ENCODE measurements around the gene RNASE3.
"Not testable (repeated sequence)": the region's sequence is repeated elsewhere in the genome, so short reads cannot be mapped to it uniquely, and the experiment has no call there.

RNASE3 gene

DNA sequence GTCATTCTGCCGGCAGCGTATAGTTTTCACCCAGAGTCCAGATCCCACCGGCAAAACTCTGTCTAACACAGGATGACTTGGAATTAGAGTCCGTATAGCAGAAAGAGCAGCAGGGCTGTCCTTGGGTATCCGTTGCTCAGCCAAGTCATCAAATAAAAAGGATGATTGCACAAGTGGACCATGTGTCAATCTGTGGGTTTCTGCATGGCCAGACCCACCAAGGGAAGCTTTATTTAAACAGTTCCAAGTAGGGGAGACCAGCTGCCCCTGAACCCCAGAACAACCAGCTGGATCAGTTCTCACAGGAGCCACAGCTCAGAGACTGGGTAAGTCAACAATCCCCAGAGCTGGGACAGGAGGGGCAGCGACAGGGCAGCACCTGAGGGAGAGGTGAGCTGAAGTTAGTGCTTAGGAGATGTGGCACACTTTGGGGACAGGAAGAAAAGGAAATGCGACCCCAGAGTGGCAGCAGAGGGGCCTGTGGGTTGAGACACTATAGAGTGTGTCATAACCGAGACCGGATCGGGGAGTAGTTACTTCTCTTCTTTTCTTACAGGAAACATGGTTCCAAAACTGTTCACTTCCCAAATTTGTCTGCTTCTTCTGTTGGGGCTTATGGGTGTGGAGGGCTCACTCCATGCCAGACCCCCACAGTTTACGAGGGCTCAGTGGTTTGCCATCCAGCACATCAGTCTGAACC lies at the start of gene RNASE3:
Gene RNASE3 (plus strand): TSS at position 260 of the 700 bp plus-strand sequence. CDS start 302 bp downstream, at position 562.
- not testable (repeated sequence) for H3K36me3 Mint-ChIP-seq, H3K27me3 Mint-ChIP-seq, H3K27ac Mint-ChIP-seq, H3K9me3 Mint-ChIP-seq, H3K4me3 Mint-ChIP-seq, H3K4me1 Mint-ChIP-seq

DNA sequence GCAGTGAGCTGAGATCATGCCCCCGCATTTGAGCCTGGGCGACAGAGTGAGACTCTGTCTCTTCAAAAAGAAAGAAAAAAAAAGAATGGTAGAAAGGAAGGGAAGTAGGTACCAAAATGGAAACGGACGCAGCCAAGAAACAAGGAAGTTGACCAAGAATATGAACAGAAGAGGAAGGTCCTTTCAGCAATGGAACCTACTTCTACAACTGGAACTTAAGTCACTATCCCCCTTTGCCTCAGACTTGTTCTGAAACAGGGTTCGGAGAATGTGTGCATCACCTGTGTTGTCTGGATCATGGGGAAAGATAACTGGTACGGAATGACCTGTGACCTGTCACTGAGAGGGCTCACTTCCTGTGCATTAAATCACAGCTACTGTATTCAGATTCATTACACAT lies 44.6 kb upstream of the RNASE3 start:
- no peaks in the 10 kb centered on the region for H3K4me1 Mint-ChIP-seq
- no peak overlapping the region for H3K27ac Mint-ChIP-seq
- H3K4me3 Mint-ChIP-seq, result no peak overlapping the region
- H3K36me3 Mint-ChIP-seq, result no peaks in the 10 kb centered on the region
- no peaks in the 10 kb centered on the region for H3K9me3 Mint-ChIP-seq
- peaks cover 2% of the 10 kb centered on the region for H3K27me3 Mint-ChIP-seq

DNA sequence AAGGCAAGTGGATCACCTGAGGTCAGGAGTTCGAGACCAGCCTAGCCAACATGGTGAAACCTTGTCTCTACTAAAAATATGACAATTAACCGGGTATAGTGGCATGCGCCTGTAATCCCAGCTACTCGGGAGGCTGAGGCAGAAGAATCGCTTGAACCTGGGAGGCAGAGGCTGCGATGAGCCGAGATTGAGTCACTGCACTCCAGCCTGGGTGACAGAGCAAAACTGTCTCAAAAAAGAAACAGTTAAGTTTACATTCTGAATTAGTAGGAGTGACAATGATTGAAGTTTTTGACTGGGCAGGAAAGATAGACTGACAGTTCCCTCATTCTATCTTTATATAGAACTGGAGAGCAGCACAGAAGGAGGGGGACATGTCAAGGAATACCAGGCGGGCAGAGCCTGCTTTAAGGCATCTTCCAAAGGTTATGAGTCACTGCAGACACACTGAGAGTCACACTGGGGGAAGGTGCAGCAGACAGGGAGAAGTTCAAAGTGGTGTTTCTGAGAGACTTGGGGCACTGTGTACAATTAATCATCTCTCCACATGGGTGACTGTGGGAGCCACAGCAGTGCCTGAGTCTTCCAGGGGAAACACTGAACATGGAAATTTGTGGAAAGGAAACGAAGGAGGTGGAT lies 42.8 kb upstream of the RNASE3 start:
- no peak overlapping the region for H3K27ac Mint-ChIP-seq
- H3K4me3 Mint-ChIP-seq, result no peak overlapping the region
- no peaks in the 10 kb centered on the region for H3K36me3 Mint-ChIP-seq
- no peaks in the 10 kb centered on the region for H3K4me1 Mint-ChIP-seq
- no peaks in the 10 kb centered on the region for H3K9me3 Mint-ChIP-seq
- H3K27me3 Mint-ChIP-seq, result peaks cover 4% of the 10 kb centered on the region

DNA sequence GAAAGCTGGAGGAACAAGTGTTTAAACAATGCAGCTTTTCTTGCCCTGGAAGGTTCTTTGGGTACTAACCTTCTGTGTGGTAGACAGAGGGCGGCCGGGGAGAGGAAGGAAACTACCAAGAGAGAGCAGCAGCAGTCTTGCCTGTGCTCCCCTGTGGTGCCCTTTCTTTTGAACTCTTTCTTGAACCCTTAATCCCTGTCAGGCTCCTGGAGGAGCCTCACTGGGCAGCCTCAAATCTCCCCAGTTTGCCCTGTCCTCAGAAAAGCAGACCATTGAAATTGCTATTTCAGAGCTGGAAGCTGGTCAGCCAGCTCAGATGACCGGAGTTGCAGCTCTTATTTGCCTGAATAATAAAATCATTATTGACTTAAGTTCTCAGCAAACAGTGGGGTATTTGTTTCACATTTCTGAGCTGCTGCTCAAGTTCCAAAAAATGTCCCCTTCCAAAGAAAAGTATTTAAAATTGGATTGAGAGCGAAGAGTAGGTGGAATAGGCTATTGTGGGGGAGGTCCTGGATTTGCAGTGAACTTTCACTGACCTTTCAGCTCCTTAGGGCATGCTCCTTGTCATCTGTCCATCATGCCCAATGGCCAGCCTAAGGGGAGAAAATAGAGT lies 42.1 kb upstream of the RNASE3 start:
- no peaks in the 10 kb centered on the region for H3K4me1 Mint-ChIP-seq
- H3K27ac Mint-ChIP-seq, result no peak overlapping the region

DNA sequence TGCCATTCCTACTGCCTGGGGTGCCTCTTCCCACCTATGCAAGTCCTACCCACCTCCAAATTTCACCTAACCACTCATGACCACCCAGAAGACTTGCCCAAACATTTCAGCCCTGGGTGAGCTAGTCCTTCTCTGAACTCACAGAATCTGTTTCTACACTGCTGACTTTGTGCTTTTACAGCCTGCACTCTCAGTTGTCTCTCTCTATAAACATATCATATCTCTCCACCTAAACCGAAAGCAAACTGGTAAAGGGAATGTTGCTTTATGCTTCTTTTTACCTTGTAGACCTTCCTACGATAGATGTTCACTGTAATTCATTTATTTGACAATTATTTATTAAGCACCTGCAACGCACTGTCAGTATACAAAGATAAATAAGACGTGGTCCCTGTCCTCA lies 38.1 kb upstream of the RNASE3 start:
- Mint-ChIP-seq H3K4me1 (no peaks in the 10 kb centered on the region), H3K27me3 (peaks cover 5% of the 10 kb centered on the region)

More for the DNA sequence above, 42.1 kb upstream of the RNASE3 start:
- H3K27me3 Mint-ChIP-seq, result peaks cover 4% of the 10 kb centered on the region
- H3K4me3 Mint-ChIP-seq, result no peak overlapping the region
- H3K36me3 Mint-ChIP-seq, result no peaks in the 10 kb centered on the region
- no peaks in the 10 kb centered on the region for H3K9me3 Mint-ChIP-seq

DNA sequence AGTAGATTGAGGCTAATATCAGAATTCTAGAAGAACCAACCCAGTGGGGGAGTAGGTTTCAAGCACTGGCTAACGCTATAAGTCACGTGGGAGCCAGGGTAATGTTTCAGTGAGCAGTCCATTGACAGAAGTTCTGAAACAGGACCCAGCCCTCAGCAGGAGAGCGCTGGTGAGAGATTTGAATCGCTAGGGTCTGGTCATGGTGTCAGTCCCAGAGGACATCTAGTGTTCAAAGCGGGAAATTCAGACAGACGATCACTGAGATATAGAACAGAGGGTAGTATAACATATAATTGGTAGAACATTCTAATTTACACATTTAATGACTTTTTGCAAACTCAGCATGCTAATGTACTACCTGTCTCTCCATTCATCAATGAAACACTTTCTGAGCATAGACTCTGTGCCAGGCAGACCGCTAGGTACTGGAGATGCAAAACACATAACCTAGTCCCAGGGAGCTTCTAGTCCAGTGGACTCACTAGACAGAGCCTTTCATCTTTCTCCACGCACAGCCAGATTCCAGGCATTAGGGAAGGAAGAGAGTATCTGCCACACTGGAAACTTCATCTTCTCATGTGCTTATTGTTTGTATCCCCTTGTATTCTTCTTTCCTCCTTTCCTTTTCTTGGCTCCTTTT lies 35.4 kb upstream of the RNASE3 start:
- H3K27me3 Mint-ChIP-seq, result peaks cover 7% of the 10 kb centered on the region
- no peaks in the 10 kb centered on the region for H3K36me3 Mint-ChIP-seq
- H3K4me3 Mint-ChIP-seq, result no peak overlapping the region
- H3K27ac Mint-ChIP-seq, result no peak overlapping the region
- no peaks in the 10 kb centered on the region for H3K9me3 Mint-ChIP-seq
- H3K4me1 Mint-ChIP-seq, result no peaks in the 10 kb centered on the region

More for the DNA sequence above, 38.1 kb upstream of the RNASE3 start:
- Mint-ChIP-seq H3K36me3 (no peaks in the 10 kb centered on the region), H3K9me3 (no peaks in the 10 kb centered on the region), H3K4me3 (no peak overlapping the region), H3K27ac (no peak overlapping the region)

DNA sequence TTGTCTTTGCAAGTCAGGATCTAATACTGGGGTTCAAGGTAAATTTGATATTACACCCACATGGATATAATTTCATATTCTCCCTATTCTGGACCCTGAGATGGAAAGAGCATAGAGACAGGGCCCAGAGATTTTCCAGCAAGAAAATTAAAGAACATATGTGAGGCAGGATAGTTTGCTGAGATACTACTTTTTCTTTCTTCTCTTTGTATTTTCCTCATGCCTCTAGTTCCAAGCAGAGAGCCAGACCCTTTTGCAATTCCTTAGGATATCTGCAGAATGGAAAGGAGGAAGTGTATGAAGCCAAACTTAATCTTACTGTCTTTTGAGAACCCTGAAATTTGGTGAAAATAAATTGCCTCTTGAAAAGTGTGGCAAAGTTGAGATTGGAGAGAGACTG lies 34.0 kb upstream of the RNASE3 start:
- Mint-ChIP-seq H3K4me3 (no peak overlapping the region), H3K9me3 (no peaks in the 10 kb centered on the region), H3K4me1 (no peaks in the 10 kb centered on the region), H3K27ac (no peak overlapping the region), H3K27me3 (peaks cover 7% of the 10 kb centered on the region), H3K36me3 (no peaks in the 10 kb centered on the region)

DNA sequence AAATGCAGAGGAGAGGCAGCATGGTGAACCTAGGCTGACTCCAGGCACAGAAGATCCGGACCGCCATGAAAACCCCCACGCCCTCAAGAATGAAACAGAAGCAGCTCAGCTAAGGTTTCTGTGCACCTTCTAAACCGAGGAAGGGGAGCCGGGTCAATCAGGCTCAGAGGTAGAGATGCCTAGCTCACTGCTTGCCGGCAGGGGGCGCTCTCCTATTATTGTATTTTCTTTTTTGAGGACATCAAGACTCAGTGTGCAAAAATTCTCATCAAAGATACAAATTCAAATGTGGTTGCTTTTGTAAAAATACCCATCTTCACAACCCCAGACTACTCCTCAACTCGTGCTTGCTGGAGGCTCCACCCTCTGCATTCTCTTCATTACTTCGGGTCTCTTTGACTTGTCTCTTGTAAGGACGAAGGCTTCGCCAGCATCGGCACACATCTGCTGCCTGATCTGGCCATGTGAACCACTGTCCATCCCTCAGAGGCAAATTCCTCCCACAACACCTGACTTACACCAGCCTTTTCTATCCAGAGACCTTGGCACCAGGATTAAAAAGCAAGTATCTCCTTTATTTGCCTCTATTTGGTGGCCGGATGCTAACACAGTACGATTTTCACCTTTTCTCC lies 33.4 kb upstream of the RNASE3 start:
- Mint-ChIP-seq H3K36me3 (no peaks in the 10 kb centered on the region), H3K9me3 (no peaks in the 10 kb centered on the region), H3K4me1 (no peaks in the 10 kb centered on the region), H3K27me3 (peaks cover 8% of the 10 kb centered on the region), H3K27ac (no peak overlapping the region), H3K4me3 (no peak overlapping the region)

DNA sequence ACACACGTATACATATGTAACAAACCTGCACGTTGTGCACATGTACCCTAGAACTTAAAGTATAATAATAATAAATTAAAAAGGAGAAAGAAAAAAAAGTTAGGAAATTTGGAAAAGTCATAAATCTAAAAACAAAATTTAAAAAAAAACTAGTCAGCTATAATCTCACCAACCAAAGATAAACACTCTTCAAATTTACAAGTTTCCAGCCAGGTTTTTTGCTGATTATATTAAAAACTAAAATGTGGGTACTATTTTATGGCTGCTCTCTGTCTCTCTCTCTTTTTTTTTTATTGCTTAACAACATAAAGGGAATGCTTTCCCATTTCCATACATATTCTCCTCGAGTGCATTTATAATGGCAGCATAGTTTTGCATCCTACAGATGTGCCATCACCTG lies 25.0 kb upstream of the RNASE3 start:
- H3K36me3 Mint-ChIP-seq, result no peaks in the 10 kb centered on the region
- peaks cover 13% of the 10 kb centered on the region for H3K27me3 Mint-ChIP-seq
- H3K27ac Mint-ChIP-seq, result no peak overlapping the region
- H3K4me1 Mint-ChIP-seq, result no peaks in the 10 kb centered on the region
- no peak overlapping the region for H3K4me3 Mint-ChIP-seq
- no peaks in the 10 kb centered on the region for H3K9me3 Mint-ChIP-seq

DNA sequence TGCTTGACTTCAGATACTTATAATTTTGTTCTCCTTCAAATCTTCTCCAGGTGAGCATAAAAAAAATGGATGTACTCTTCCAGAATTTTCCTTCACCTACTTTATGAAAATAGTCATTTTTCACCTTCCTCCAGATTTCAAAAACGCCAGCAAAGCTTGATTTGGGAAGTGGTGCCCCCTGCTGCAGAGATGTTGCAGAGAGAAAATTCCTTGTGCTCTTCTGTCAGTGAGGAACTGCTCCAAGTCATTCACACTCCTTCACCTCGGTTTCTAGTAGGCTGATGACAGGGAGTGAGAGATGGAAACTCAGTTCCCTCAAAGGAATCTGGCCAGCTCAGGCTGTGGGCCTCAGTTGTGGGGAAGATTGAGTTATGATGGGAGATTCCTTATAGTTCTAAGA lies 24.2 kb upstream of the RNASE3 start:
- H3K4me3 Mint-ChIP-seq, result no peak overlapping the region
- H3K36me3 Mint-ChIP-seq, result no peaks in the 10 kb centered on the region
- H3K9me3 Mint-ChIP-seq, result no peaks in the 10 kb centered on the region

DNA sequence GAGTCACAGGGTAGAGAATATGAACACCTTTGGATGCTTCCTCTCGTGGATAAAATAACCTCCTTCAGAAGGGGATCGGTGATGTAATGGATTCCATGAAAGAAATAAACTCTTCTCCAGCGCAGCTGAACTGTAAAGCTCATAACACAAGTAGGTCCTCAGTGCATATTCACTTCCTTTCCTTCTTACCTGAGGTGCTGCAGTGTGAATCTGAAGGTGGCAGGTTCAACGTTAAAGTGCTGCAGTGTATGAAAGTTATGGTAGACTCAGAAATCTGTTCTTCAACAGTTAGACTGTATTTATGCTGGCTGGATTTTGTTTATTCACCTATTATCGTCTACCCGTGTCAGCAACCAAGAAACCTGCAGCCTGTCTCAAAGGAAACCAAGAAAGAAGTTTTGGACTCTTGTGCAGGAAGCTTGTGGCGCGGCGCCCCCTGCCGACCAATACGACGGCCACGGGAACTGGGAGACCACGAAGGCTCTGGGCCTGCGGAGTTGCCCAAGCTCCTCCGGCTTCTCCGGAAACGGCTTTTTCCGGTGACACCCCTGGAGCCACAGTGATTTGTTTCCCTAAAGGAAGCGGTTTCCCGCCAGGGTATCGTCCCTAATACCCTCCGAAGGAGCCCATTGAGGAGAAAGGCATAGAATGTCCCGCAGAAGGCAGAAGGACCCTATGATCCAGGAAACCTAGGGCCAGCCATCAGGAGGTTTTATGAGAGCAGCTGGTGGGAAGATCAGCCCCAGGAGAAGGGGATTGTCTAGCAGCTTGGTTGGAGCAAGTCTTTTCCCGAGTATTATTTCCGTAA lies 17.6 kb upstream of the RNASE3 start:
- H3K9me3 Mint-ChIP-seq, result no peaks in the 10 kb centered on the region
- peaks cover 6% of the 10 kb centered on the region for H3K27me3 Mint-ChIP-seq
- H3K27ac Mint-ChIP-seq, result no peak overlapping the region
- peak overlapping the region; percentile 26 for H3K4me3 Mint-ChIP-seq
- H3K36me3 Mint-ChIP-seq, result no peaks in the 10 kb centered on the region
- H3K4me1 Mint-ChIP-seq, result peaks cover 17% of the 10 kb centered on the region

More for the DNA sequence above, 24.2 kb upstream of the RNASE3 start:
- H3K4me1 Mint-ChIP-seq, result no peaks in the 10 kb centered on the region
- no peak overlapping the region for H3K27ac Mint-ChIP-seq
- peaks cover 13% of the 10 kb centered on the region for H3K27me3 Mint-ChIP-seq

DNA sequence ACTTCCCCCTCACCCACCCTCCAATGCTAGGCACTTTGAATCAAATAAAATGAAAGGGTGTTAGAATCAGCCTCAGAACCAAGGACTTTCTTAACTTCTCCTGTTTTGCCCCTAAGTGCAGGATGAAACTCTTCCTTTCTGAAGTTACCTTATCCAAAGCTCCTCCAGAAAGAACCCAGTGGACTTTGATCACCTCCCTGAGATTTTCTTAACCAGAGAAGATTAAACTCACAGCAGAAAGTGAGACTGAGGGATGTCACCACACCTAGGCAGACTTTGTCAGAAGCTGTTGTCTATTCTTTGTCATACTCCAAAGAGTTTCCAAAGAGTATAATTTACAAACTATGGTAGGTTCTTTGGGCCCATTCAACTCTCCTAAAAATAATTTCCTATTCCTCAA lies 14.2 kb upstream of the RNASE3 start:
- no peak overlapping the region for H3K4me3 Mint-ChIP-seq
- no peaks in the 10 kb centered on the region for H3K9me3 Mint-ChIP-seq
- peaks cover 1% of the 10 kb centered on the region for H3K27me3 Mint-ChIP-seq
- no peak overlapping the region for H3K27ac Mint-ChIP-seq
- no peaks in the 10 kb centered on the region for H3K36me3 Mint-ChIP-seq
- peaks cover 17% of the 10 kb centered on the region for H3K4me1 Mint-ChIP-seq

DNA sequence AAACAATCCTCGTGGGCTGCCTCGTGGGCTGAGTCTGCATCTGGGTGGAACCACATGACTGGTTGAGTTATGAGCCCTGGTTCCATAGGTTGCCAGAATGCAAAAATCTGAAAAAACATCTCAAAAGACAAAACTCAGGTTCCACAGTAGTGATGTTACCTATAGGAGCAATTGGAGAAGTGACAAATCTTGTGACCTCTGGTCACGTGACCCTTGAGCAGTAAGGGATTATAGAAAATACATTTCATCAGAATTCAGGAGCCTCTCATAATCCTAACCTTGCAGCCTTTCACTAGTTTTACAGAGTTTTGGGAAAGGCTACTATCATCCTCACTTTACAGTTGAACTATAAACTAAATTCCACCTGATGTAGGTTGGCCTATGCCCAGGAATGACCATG lies 12.5 kb upstream of the RNASE3 start:
- Mint-ChIP-seq H3K9me3 (no peaks in the 10 kb centered on the region), H3K36me3 (no peaks in the 10 kb centered on the region), H3K4me1 (peaks cover 2% of the 10 kb centered on the region), H3K27ac (no peak overlapping the region), H3K4me3 (no peak overlapping the region), H3K27me3 (peaks cover 1% of the 10 kb centered on the region)

DNA sequence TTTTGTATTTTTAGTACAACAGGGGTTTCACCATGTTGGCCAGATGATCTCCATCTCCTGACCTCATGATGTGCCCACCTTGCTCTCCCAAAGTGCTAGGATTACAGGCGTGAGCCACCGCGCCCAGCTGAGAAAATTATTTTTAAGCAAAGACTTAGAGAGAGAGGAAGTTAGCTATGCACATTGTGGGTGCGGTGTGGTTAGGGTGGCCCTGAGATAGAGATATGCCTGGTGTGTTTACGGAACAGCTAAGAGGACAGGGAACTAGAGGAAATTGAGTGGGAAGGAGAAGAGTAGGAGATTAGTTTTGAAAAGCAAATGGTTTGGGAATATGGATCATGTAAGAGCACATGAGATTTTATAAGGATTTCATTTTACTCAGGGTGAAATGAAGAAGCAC lies 10.0 kb upstream of the RNASE3 start:
- not testable (repeated sequence) for H3K4me3 Mint-ChIP-seq, H3K27ac Mint-ChIP-seq, H3K9me3 Mint-ChIP-seq

DNA sequence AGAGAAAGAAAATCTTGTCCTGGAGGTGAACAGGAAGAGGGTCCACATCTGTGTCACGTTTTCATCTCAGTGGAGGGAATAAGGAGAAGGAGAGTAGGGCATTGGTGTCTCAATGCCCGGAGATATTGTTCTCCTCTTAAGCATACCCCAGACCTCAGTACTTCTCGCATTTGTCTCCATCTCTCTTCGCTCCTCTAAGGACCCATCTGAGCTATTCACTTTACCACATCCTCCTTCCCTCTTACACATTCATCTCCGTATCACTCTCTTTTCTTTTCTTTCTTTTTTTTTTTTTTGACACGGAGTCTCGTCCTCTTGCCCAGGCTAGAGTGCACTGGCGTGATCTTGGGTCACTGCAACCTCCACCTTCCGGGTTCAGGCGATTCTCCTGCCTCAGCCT lies 8.4 kb upstream of the RNASE3 start:
- not testable (repeated sequence) for H3K4me3 Mint-ChIP-seq, H3K9me3 Mint-ChIP-seq, H3K27me3 Mint-ChIP-seq, H3K4me1 Mint-ChIP-seq, H3K36me3 Mint-ChIP-seq, H3K27ac Mint-ChIP-seq

More for the DNA sequence above, 10.0 kb upstream of the RNASE3 start:
- H3K27me3 Mint-ChIP-seq, H3K4me1 Mint-ChIP-seq, H3K36me3 Mint-ChIP-seq: not testable (repeated sequence)
